NCI-H748 treated with DMSO at 0.1 percent for 48 hours (cell line): ENCODE measurements around the gene SIGLEC7.

ENCODE experiments used
- DNase-seq: peaks from one replicate; lab custom pipeline; 2025; lab: John Stamatoyannopoulos, UW

Gene SIGLEC7

GRCh38 chr19:51119101-51119500, 23.0 kb upstream of the SIGLEC7 start:
- no peak for DNase-seq

GRCh38 chr19:51119611-51120010, 22.5 kb upstream of the SIGLEC7 start:
- no peak for DNase-seq

GRCh38 chr19:51120160-51120559, 21.9 kb upstream of the SIGLEC7 start:
- DNase-seq = no peak

GRCh38 chr19:51121257-51121656, 20.8 kb upstream of the SIGLEC7 start:
- no peak for DNase-seq

- DNase-seq = no peak
These were observed 19.8 kb upstream of the SIGLEC7 start for GRCh38 chr19:51122112-51122981.

- DNase-seq = no peak
These were observed 18.7 kb upstream of the SIGLEC7 start for GRCh38 chr19:51123381-51123800.

- DNase-seq = no peak
These were observed 18.3 kb upstream of the SIGLEC7 start for GRCh38 chr19:51123802-51124201.

GRCh38 chr19:51124216-51124615, 17.9 kb upstream of the SIGLEC7 start:
- no peak for DNase-seq

GRCh38 chr19:51124729-51125128, 17.4 kb upstream of the SIGLEC7 start, which contains the start of gene SIGLEC9:
TSS of gene SIGLEC9 (plus strand) at chr19:51124906. CDS start at chr19:51124975, 69 bp downstream.
- no peak for DNase-seq

GRCh38 chr19:51125421-51126075, 16.6 kb upstream of the SIGLEC7 start:
- no peak for DNase-seq

- no peak for DNase-seq
These were observed 15.1 kb upstream of the SIGLEC7 start for GRCh38 chr19:51127032-51127431.

- DNase-seq = no peak
These were observed 14.3 kb upstream of the SIGLEC7 start for GRCh38 chr19:51127755-51128154.

- no peak for DNase-seq
These were observed 13.9 kb upstream of the SIGLEC7 start for GRCh38 chr19:51128227-51128626.

GRCh38 chr19:51129716-51130115, 12.4 kb upstream of the SIGLEC7 start:
- no peak for DNase-seq

- DNase-seq = no peak
These were observed 10.1 kb upstream of the SIGLEC7 start for GRCh38 chr19:51131780-51132680.

GRCh38 chr19:51135004-51135403, 7.1 kb upstream of the SIGLEC7 start:
- peak; percentile 84 for DNase-seq

GRCh38 chr19:51135986-51136762, 5.9 kb upstream of the SIGLEC7 start:
- no peak for DNase-seq

- no peak for DNase-seq
These were observed 5.1 kb upstream of the SIGLEC7 start for GRCh38 chr19:51136851-51137551.

GRCh38 chr19:51137792-51138425, 4.2 kb upstream of the SIGLEC7 start:
- no peak for DNase-seq

- DNase-seq = no peak
These were observed 3.5 kb upstream of the SIGLEC7 start for GRCh38 chr19:51138549-51138979.
